GM12878 (cell line): ENCODE data around the gene HUS1B. TPM values are rescaled to one million over a fixed set of nuclear protein-coding genes. Genes with fewer than 3 reads are reported as not detected.

ENCODE experiments used
- ATAC-seq: fragments of 200-7000 bp; cut with Tn5 transposase; 3 replicates; pipeline ENCODE4 v1.9.1; 2020; ENCODE audit warnings: mild to moderate bottlenecking, moderate library complexity
- BruUV-seq: library from RNA; stranded (reverse); fragments of 400-500 nt; replicated peaks from 2 replicates; lab custom pipeline; 2021; lab: Mats Ljungman, UMichigan
- CTCF ChIA-PET: fragments of 300-600 bp; sonication (Branson Sonifier 250); formaldehyde crosslinking; extraction: SDS; loops from one replicate; lab custom pipeline; 2021; ENCODE audit warnings: inconsistent platforms; lab: Yijun Ruan, JAX
- POLR2A ChIA-PET: fragments of 350-600 bp; formaldehyde crosslinking; extraction: SDS; loops from one replicate; lab custom pipeline; 2021; ENCODE audit warnings: inconsistent platforms; lab: Charles Lee
- RAD21 ChIA-PET: fragments of 300-600 bp; sonication (Branson Sonifier 250); formaldehyde crosslinking; loops from one replicate; lab custom pipeline; 2023; ENCODE audit warnings: antibody characterized with exemption; ENCODE audit not compliant: unreplicated experiment; lab: Charles Lee
- SMC1A ChIA-PET: fragments of 300-600 bp; sonication (Branson Sonifier 250); formaldehyde crosslinking; loops from one replicate; lab custom pipeline; 2023; ENCODE audit not compliant: unreplicated experiment, uncharacterized antibody; lab: Charles Lee
- DNase-seq: peaks from one replicate; pipeline ENCODE4 v3.0.0-alpha.2; 2011; ENCODE audit warnings: low read depth, low spot score
- FAIRE-seq: peaks from 3 replicates; lab custom pipeline; 2011; peaks lifted over from hg19 to GRCh38; lab: Jason Lieb, UNC
- H2AFZ ChIP-seq: 2 replicates; pipeline ENCODE4 v1.6.0; 2011; ENCODE audit warnings: low read depth, low read length, control low read depth; ENCODE audit not compliant: control insufficient read depth
- H3K27ac ChIP-seq: 2 replicates; pipeline ENCODE4 v1.5.1; 2011; ENCODE audit warnings: control low read depth; ENCODE audit not compliant: control insufficient read depth, insufficient read depth
- H3K27me3 ChIP-seq, 2 experiments: replicated peaks in 1 of 2; 2 replicates each; pipeline versions ENCODE4 v1.6.0 to v1.6.1; 2011; ENCODE audit warnings: low read length in 1 of 2; ENCODE audit not compliant: control insufficient read depth in 2 of 2, insufficient read depth in 2 of 2
- H3K36me3 ChIP-seq, 2 experiments: 2 replicates each; pipeline ENCODE4 v1.5.1; 2011; ENCODE audit warnings: low read length in 1 of 2; ENCODE audit not compliant: control insufficient read depth in 2 of 2, insufficient read depth in 2 of 2
- H3K4me1 ChIP-seq: 2 replicates; pipeline ENCODE4 v1.6.1; 2011; ENCODE audit warnings: mild to moderate bottlenecking, low read length, moderate library complexity, mixed read lengths; ENCODE audit not compliant: control insufficient read depth, insufficient read depth
- H3K4me2 ChIP-seq: 2 replicates; pipeline ENCODE4 v1.6.0; 2011; ENCODE audit warnings: control low read depth; ENCODE audit not compliant: control insufficient read depth, insufficient read depth
- H3K4me3 ChIP-seq: fragments of 200-600 bp; sonication (generic); 2 replicates; pipeline ENCODE4 v1.5.1; 2016
- H3K79me2 ChIP-seq: 2 replicates; pipeline ENCODE4 v1.6.0; 2011; ENCODE audit warnings: low read length; ENCODE audit not compliant: control insufficient read depth, insufficient read depth
- H3K9ac ChIP-seq: 2 replicates; pipeline ENCODE4 v1.8.0; 2011; ENCODE audit warnings: low read length, control low read depth, mixed read lengths; ENCODE audit not compliant: control insufficient read depth, insufficient read depth
- H3K9me3 ChIP-seq: replicated peaks from 3 replicates; pipeline ENCODE4 v1.5.1; 2011; ENCODE audit warnings: mild to moderate bottlenecking, low read length; ENCODE audit not compliant: control insufficient read depth, insufficient read depth
- H4K20me1 ChIP-seq: 2 replicates; pipeline ENCODE4 v1.6.0; 2011; ENCODE audit not compliant: control insufficient read depth, insufficient read depth
- ASH2L ChIP-seq: fragments of 300-600, 200-600 bp; sonication (generic); IDR thresholded peaks from 2 replicates; pipeline ENCODE4 v1.6.1; 2017; ENCODE audit warnings: low read depth, mild to moderate bottlenecking, borderline replicate concordance
- ATF7 ChIP-seq: fragments of 450-650 bp; IDR thresholded peaks from 2 replicates; pipeline ENCODE4 v1.6.1; 2016; ENCODE audit warnings: low read depth, mild to moderate bottlenecking
- CTCF ChIP-seq, 3 experiments: IDR thresholded peaks in 2 of 3; conservative IDR thresholded peaks in 1 of 3; 2 replicates each; pipeline ENCODE4 v1.5.1; 2011; ENCODE audit warnings: low read depth in 3 of 3, low read length in 3 of 3, mild to moderate bottlenecking in 3 of 3, control low read depth in 2 of 3, moderate library complexity in 2 of 3, inconsistent platforms in 1 of 3, mixed read lengths in 1 of 3; ENCODE audit not compliant: control insufficient read depth in 2 of 3, insufficient read depth in 1 of 3; ENCODE audit errors: extremely low read depth in 1 of 3
- E2F4 ChIP-seq: IDR thresholded peaks from 2 replicates; pipeline ENCODE4 v1.6.1; 2012; ENCODE audit warnings: low read depth, low read length, improper control_type of control experiment
- HDAC2 ChIP-seq: fragments of 200-600 bp; sonication (generic); IDR thresholded peaks from 2 replicates; pipeline ENCODE4 v1.6.1; 2017
- IRF4 ChIP-seq: IDR thresholded peaks from 2 replicates; pipeline ENCODE4 v1.6.1; 2011; ENCODE audit warnings: low read depth, low read length
- KDM1A ChIP-seq: fragments of 200-600 bp; sonication (generic); IDR thresholded peaks from 2 replicates; pipeline ENCODE4 v1.6.1; 2016; ENCODE audit warnings: borderline replicate concordance
- SMAD5 ChIP-seq: IDR thresholded peaks from 2 replicates; pipeline ENCODE4 v1.6.1; 2016; ENCODE audit warnings: antibody characterized with exemption, low read depth
- SRF ChIP-seq, 2 experiments: IDR thresholded peaks; 2 replicates each; pipeline ENCODE4 v1.6.1; 2011; ENCODE audit warnings: low read depth in 2 of 2, low read length in 2 of 2, mild to moderate bottlenecking in 1 of 2, moderate library complexity in 1 of 2
- TCF7 ChIP-seq: IDR thresholded peaks from 2 replicates; pipeline ENCODE4 v1.6.1; 2014; ENCODE audit warnings: antibody characterized with exemption, borderline replicate concordance
- ZNF384 ChIP-seq: IDR thresholded peaks from 2 replicates; pipeline ENCODE4 v1.6.1; 2012; ENCODE audit warnings: low read depth, mild to moderate bottlenecking, low read length, improper control_type of control experiment, borderline replicate concordance
- WGBS: methylation state at CpG from one replicate; pipeline ENCODE4 v1.1.6; 2016; ENCODE audit warnings: low lambda C conversion rate; ENCODE audit not compliant: insufficient replicate concordance, insufficient coverage; ENCODE audit errors: missing lambda C conversion rate; 5-methylcytosine and 5-hydroxymethylcytosine counted together
- in situ Hi-C: fragments of 300-500 bp; cut with MboI; formaldehyde crosslinking; loops from 9 replicates; pipeline ENCODE4 v1.14.3; 2018; ENCODE audit warnings: mixed read lengths
- intact Hi-C: fragments of 100-400 bp; cut with micrococcal nuclease; formaldehyde crosslinking; loops from one replicate; pipeline ENCODE4 v1.14.2; 2022; ENCODE audit not compliant: unreplicated experiment
- polyA plus RNA-seq, 11 experiments: library from polyadenylated mRNA; depleted of rRNA in 4 of 11; unstranded in 6 of 11; stranded (reverse) in 5 of 11; fragments of >200 nt; fragmentation: Nextera tagmentation in 4 of 11; fragmentation: Illumina TruSeq in 1 of 11; extraction: Ambion mirVana in 4 of 11; extraction: Trizol in 1 of 11; gene quantifications; 1 replicate in 1 of 11; 2 replicates in 10 of 11; pipeline versions ENCODE4 v1.2.1 to v1.2.3, GENCODE V29; 2011 to 2016; ENCODE audit warnings: inconsistent platforms in 2 of 11, missing spikeins in 2 of 11, low read depth in 1 of 11
- total RNA-seq, 4 experiments: library from RNA; depleted of rRNA in 3 of 4; stranded (reverse); fragments of >200 nt in 3 of 4; fragmentation: Illumina TruSeq in 1 of 4; extraction: Trizol in 1 of 4; gene quantifications; 2 replicates each; pipeline versions ENCODE4 v1.2.1 to v1.2.3, GENCODE V29; 2013 to 2021

HUS1B gene
- total and polyA plus RNA-seq, 10 of the 15 experiments (the other 5 are each of a cell fraction or from before 2014, with no cell fraction given): 0.11 to 1.3 (median 0.68) TPM; not detected in 3

GRCh38 chr6:700490-700889, 43.6 kb upstream of the HUS1B start:
- BruUV-seq: no TSS peak

More at GRCh38 chr6:700490-700889, 43.6 kb upstream of the HUS1B start:
- FAIRE-seq: no peak
- Histone ChIP-seq H3K36me3 (no peaks in the 10 kb centered on the region), H3K27ac (no peak overlapping the region), H3K4me2 (no peak overlapping the region), H3K4me1 (no peaks in the 10 kb centered on the region), H3K9ac (no peak overlapping the region), H3K27me3 (no peaks in the 10 kb centered on the region; a peak in 2 of 4 replicates), H3K4me3 (no peak overlapping the region), H3K9me3 (no peaks in the 10 kb centered on the region), H2AFZ (no peak overlapping the region), H4K20me1 (no peaks in the 10 kb centered on the region), H3K79me2 (no peaks in the 10 kb centered on the region)
- no peak for DNase-seq
- ATAC-seq: no peak
- ChIA-PET CTCF (interaction anchor here (0.8 to 1.2 kb wide), 2 partner anchors 9 to 21 kb away, joined by 3 read pairs; no protein-coding TSS in a partner anchor), POLR2A (no interaction called here), SMC1A (no interaction called here), RAD21 (interaction anchor here (0.6 kb wide), 1 partner anchor 278 kb away, joined by 3 read pairs; no protein-coding TSS in a partner anchor)
- intact Hi-C loops (no loop called here), in situ Hi-C loops (no loop called here)
- TF ChIP-seq KDM1A (no peak), ZNF384 (no peak), IRF4 (no peak), SMAD5 (no peak), SRF (IDR thresholded peaks at IDR 0.05; ENCODE audit: low read depth in 2 of 2, low read length in 2 of 2) (no peak), HDAC2 (no peak), ATF7 (no peak), ASH2L (no peak), E2F4 (no peak), TCF7 (no peak), CTCF (IDR thresholded peaks at IDR 0.05 in 2 of 3, conservative IDR thresholded peaks at IDR 0.05 in 1 of 3; ENCODE audit: control insufficient read depth in 2 of 3, extremely low read depth in 1 of 3, insufficient read depth in 1 of 3, low read depth in 3 of 3, low read length in 3 of 3) (no peak)
- WGBS: 78% methylated on average over 3 of the region's 3 CpGs
